GM19239 (cell line): ENCODE results near the gene USF1.
"Not testable (repeated sequence)": the region's sequence is repeated elsewhere in the genome, so short reads cannot be mapped to it uniquely, and the experiment has no call there.

Source experiments
- DNase-seq: peaks from one replicate; pipeline ENCODE4 v3.0.0; 2011; ENCODE audit warnings: low spot score; ENCODE audit not compliant: insufficient read length
- FAIRE-seq: peaks from 2 replicates; lab custom pipeline; 2011; peaks lifted over from hg19 to GRCh38; lab: Jason Lieb, UNC

USF1 gene

GRCh38 chr1:160999376-160999775, 46.4 kb downstream of the USF1 start:
- DNase-seq (no peak), FAIRE-seq (no peak)

GRCh38 chr1:160997323-160998038, 48.3 kb downstream of the USF1 start:
- FAIRE-seq (peak; percentile 81), DNase-seq (peak; percentile 46)

GRCh38 chr1:160996178-160996577, 49.6 kb downstream of the USF1 start:
- FAIRE-seq (no peak), DNase-seq (no peak)

- FAIRE-seq = no peak
Observed at GRCh38 chr1:160993544-160994193, 52.1 kb downstream of the USF1 start.

GRCh38 chr1:160992036-160992435, 53.7 kb downstream of the USF1 start:
- FAIRE-seq, DNase-seq: not testable (repeated sequence)

More at GRCh38 chr1:160993544-160994193, 52.1 kb downstream of the USF1 start:
- DNase-seq = no peak
